MM.1S (cell line): ENCODE results near the gene FOXO3.

ENCODE experiments used
- DNase-seq: peaks from one replicate; pipeline ENCODE4 v3.0.0-alpha.2; 2015
- H2AFZ ChIP-seq: fragments of 300-600 bp; sonication (generic); 2 replicates; pipeline ENCODE4 v1.6.0; 2016; ENCODE audit warnings: antibody characterized with exemption, low read length
- H3F3A ChIP-seq: fragments of 300-600 bp; sonication (generic); 2 replicates; pipeline ENCODE4 v1.6.1; 2016; ENCODE audit warnings: mild to moderate bottlenecking, antibody characterized with exemption, low read length, moderate library complexity, mixed read lengths; ENCODE audit not compliant: insufficient read depth
- H3K27ac ChIP-seq: fragments of 300-600 bp; sonication (generic); 2 replicates; pipeline ENCODE4 v1.5.1; 2016; ENCODE audit warnings: mild to moderate bottlenecking, low read length
- H3K27me3 ChIP-seq: fragments of 300-600 bp; sonication (generic); replicated peaks from 2 replicates; pipeline ENCODE4 v1.6.0; 2016; ENCODE audit warnings: low read length; ENCODE audit not compliant: insufficient read depth
- H3K36me3 ChIP-seq: fragments of 300-600 bp; sonication (generic); replicated peaks from 2 replicates; pipeline ENCODE4 v1.6.1; 2016; ENCODE audit warnings: mild to moderate bottlenecking, low read length, mixed read lengths; ENCODE audit not compliant: insufficient read depth
- H3K4me1 ChIP-seq: fragments of 300-600 bp; sonication (generic); 2 replicates; pipeline ENCODE4 v1.6.1; 2016; ENCODE audit warnings: low read length, mixed read lengths
- H3K4me2 ChIP-seq: fragments of 300-600 bp; sonication (generic); 2 replicates; pipeline ENCODE4 v1.6.0; 2016; ENCODE audit warnings: low read depth, low read length
- H3K4me3 ChIP-seq: fragments of 300-600 bp; sonication (generic); 2 replicates; pipeline ENCODE4 v1.5.1; 2016; ENCODE audit warnings: low read length, mixed read lengths
- H3K79me2 ChIP-seq: fragments of 300-600 bp; sonication (generic); 2 replicates; pipeline ENCODE4 v1.6.1; 2016; ENCODE audit warnings: mixed run types, low read length, mixed read lengths
- H3K9ac ChIP-seq: fragments of 300-600 bp; sonication (generic); 2 replicates; pipeline ENCODE4 v1.6.1; 2016; ENCODE audit warnings: low read length, mixed read lengths
- H3K9me2 ChIP-seq: fragments of 300-600 bp; sonication (generic); replicated peaks from 2 replicates; pipeline ENCODE4 v1.6.1; 2016; ENCODE audit warnings: mild to moderate bottlenecking, low read length, mixed read lengths; ENCODE audit not compliant: insufficient read depth
- H3K9me3 ChIP-seq: fragments of 300-600 bp; sonication (generic); replicated peaks from 2 replicates; pipeline ENCODE4 v1.6.1; 2016; ENCODE audit warnings: mild to moderate bottlenecking, low read length, mixed read lengths; ENCODE audit not compliant: insufficient read depth
- H4K20me1 ChIP-seq: fragments of 300-600 bp; sonication (generic); 2 replicates; pipeline ENCODE4 v1.6.1; 2016; ENCODE audit warnings: mild to moderate bottlenecking, low read length, moderate library complexity, mixed read lengths; ENCODE audit not compliant: insufficient read depth
- EZH2 ChIP-seq: fragments of 300-600 bp; sonication (generic); optimal IDR thresholded peaks from 2 replicates; pipeline ENCODE3; 2017; ENCODE audit warnings: low read depth, mild to moderate bottlenecking, antibody characterized with exemption, low read length, mixed read lengths
- EZH2phosphoT487 ChIP-seq: fragments of 300-600 bp; sonication (generic); IDR thresholded peaks from 2 replicates; pipeline ENCODE4 v1.6.1; 2018; ENCODE audit warnings: antibody characterized with exemption, low read length
- TF ChIP-seq, protein P1 (sequence below): fragments of 300-600 bp; sonication (generic); IDR thresholded peaks from 2 replicates; pipeline ENCODE4 v1.5.1; 2016; ENCODE audit warnings: antibody characterized with exemption, low read length, mixed read lengths

FOXO3 gene

DNA sequence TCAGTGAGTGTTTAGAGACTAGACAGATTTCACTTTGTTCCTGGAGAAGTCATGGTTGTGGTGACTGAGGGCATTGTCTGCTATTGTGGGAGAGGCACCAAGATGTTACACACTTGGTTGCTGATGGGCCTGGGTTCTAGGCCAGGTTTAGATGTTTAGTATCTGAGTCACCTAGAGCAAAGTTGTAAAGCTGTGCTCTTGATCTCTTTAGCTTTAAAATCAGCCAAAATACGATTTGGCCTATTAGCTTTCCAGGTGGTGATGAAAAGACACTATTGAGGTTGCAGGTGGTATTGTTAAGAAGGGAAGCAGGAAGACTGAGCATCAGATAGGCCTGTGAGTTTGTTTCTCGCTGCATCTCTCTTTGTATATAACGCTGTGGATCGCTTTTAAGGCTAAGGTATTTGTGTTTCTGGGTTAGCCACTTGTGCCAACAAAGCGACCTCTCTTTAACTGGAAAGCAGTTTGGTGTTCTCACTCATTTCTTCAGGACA is 48.6 kb downstream of the FOXO3 start:
- H2AFZ ChIP-seq, result no peak overlapping the region
- H3K9ac ChIP-seq, result peak overlapping the region; percentile 87
- H3F3A ChIP-seq, result peaks cover 91% of the 10 kb centered on the region
- H3K79me2 ChIP-seq, result peaks cover 100% of the 10 kb centered on the region
- no peaks in the 10 kb centered on the region; the same call in 1 of the 2 replicates for H3K36me3 ChIP-seq
- no peaks in the 10 kb centered on the region for H4K20me1 ChIP-seq
- H3K9me3 ChIP-seq, result no peaks in the 10 kb centered on the region
- peak overlapping the region; percentile 97 for H3K27ac ChIP-seq
- TF ChIP-seq EZH2 (no peak), EZH2phosphoT487 (no peak)
- TF ChIP-seq, protein P1, sequence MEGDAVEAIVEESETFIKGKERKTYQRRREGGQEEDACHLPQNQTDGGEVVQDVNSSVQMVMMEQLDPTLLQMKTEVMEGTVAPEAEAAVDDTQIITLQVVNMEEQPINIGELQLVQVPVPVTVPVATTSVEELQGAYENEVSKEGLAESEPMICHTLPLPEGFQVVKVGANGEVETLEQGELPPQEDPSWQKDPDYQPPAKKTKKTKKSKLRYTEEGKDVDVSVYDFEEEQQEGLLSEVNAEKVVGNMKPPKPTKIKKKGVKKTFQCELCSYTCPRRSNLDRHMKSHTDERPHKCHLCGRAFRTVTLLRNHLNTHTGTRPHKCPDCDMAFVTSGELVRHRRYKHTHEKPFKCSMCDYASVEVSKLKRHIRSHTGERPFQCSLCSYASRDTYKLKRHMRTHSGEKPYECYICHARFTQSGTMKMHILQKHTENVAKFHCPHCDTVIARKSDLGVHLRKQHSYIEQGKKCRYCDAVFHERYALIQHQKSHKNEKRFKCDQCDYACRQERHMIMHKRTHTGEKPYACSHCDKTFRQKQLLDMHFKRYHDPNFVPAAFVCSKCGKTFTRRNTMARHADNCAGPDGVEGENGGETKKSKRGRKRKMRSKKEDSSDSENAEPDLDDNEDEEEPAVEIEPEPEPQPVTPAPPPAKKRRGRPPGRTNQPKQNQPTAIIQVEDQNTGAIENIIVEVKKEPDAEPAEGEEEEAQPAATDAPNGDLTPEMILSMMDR, result no peak
- H3K4me2 ChIP-seq, result peak overlapping the region; percentile 88
- no peaks in the 10 kb centered on the region for H3K9me2 ChIP-seq
- H3K27me3 ChIP-seq, result no peaks in the 10 kb centered on the region
- peak overlapping the region; percentile 29 for H3K4me3 ChIP-seq
- peak; percentile 53 for DNase-seq
- peaks cover 66% of the 10 kb centered on the region for H3K4me1 ChIP-seq

DNA sequence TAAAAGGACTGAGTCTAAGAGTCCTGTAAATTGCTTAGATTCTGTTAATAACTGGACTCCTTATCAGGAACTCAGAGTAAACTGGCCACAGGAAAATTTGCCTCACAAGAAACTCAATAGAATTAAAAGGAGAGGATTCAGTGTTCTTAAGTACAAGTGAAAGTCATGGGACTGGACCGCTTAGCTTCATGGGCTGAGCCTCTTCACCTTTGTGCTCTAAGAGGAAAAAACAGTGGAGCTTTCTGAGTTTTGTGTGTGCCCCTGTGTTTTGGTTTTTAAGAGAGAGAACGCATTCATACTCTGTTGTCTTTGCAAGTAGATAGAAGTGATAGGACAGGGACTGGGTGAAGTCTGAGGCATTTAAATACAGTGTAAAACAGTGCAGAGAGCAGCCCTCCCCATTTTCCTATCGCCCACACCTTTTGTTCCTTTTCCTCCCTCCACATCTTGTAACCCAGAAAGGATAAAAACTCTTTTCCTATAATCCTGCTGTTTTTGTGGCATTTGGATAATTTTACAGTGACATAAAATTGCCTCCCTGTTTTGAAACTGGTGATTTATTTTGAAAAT is 49.6 kb downstream of the FOXO3 start:
- Histone ChIP-seq H3K27me3 (no peaks in the 10 kb centered on the region), H2AFZ (no peak overlapping the region), H3K4me1 (peaks cover 62% of the 10 kb centered on the region), H3K9me2 (no peaks in the 10 kb centered on the region), H3K4me2 (peak overlapping the region; percentile 88), H3K4me3 (peak overlapping the region; percentile 29), H3F3A (peaks cover 89% of the 10 kb centered on the region), H4K20me1 (no peaks in the 10 kb centered on the region), H3K79me2 (peaks cover 100% of the 10 kb centered on the region), H3K9me3 (no peaks in the 10 kb centered on the region), H3K27ac (peak overlapping the region; percentile 97), H3K36me3 (no peaks in the 10 kb centered on the region; the same call in 1 of the 2 replicates), H3K9ac (peak overlapping the region; percentile 87)
- no peak for TF ChIP-seq EZH2phosphoT487
- no peak for TF ChIP-seq EZH2
- TF ChIP-seq, protein P1, result no peak
- DNase-seq, result peak; percentile 65

DNA sequence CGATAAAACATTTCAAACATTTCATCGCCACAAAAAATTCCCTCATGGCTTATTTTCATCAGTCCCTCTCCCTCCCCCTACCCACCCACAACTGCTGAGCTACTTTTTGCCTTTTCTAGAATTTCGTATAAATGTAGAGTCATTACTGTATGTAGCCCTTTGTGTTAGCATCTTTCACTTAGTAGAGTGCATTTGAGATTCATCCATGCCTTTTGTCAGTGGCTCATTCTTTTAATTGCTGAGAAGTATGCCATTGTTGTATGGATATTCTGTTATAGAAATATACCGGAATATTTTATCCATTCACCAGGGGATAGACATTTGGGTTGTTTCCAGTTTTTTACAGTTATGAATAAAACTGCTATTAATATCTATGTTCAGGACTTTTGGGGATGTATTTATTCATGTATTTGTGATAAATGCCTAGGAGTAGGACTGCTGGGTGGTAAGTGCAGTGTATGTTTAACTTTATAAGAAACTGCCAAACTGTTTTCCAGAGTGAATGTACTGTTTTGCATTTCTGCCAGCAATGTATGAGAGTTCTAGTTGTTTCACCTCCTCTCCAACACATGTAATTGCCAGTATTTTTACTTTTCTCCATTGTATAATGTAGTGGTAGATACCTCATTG is 50.4 kb downstream of the FOXO3 start:
- Histone ChIP-seq H3K9me3 (no peaks in the 10 kb centered on the region), H4K20me1 (no peaks in the 10 kb centered on the region), H3F3A (peaks cover 88% of the 10 kb centered on the region), H3K79me2 (peaks cover 100% of the 10 kb centered on the region), H2AFZ (no peak overlapping the region), H3K9ac (peak overlapping the region; percentile 87), H3K4me3 (peak overlapping the region; percentile 29), H3K4me1 (peaks cover 55% of the 10 kb centered on the region), H3K9me2 (no peaks in the 10 kb centered on the region), H3K27ac (peak overlapping the region; percentile 97), H3K4me2 (peak overlapping the region; percentile 88), H3K27me3 (no peaks in the 10 kb centered on the region), H3K36me3 (no peaks in the 10 kb centered on the region; the same call in 1 of the 2 replicates)
- TF ChIP-seq EZH2 (no peak), EZH2phosphoT487 (no peak)
- TF ChIP-seq, protein P1, result no peak
- no peak for DNase-seq
